BLaER1 treated with 17β-estradiol and CSF1 and Interleukin-3, amounts not matched to agents 10 nM and 100 nM (cell line): ENCODE results near the gene SLC39A1.

Experiments used
- H3K27ac ChIP-seq, 11 experiments: shearing (Covaris generic); formaldehyde crosslinking; 2 replicates each; pipeline ENCODE4 v1.8.1; 2022
- H3K27me3 ChIP-seq, 11 experiments: shearing (Covaris generic); formaldehyde crosslinking; 2 replicates each; pipeline ENCODE4 v1.8.1; 2022
- H3K36me3 ChIP-seq, 11 experiments: shearing (Covaris generic); formaldehyde crosslinking; 2 replicates each; pipeline ENCODE4 v1.8.1; 2022
- H3K4me1 ChIP-seq, 10 experiments: shearing (Covaris generic); formaldehyde crosslinking; 2 replicates each; pipeline ENCODE4 v1.8.1; 2022
- H3K4me2 ChIP-seq, 11 experiments: shearing (Covaris generic); formaldehyde crosslinking; 2 replicates each; pipeline ENCODE4 v1.8.1; 2022
- H3K4me3 ChIP-seq, 10 experiments: shearing (Covaris generic); formaldehyde crosslinking; 2 replicates each; pipeline ENCODE4 v1.8.1; 2022
- H3K9ac ChIP-seq, 11 experiments: shearing (Covaris generic); formaldehyde crosslinking; 2 replicates each; pipeline ENCODE4 v1.8.1; 2022
- H3K9me3 ChIP-seq, 11 experiments: shearing (Covaris generic); formaldehyde crosslinking; replicated peaks in 1 of 11; 2 replicates each; pipeline ENCODE4 v1.8.1; 2022
- H4K20me1 ChIP-seq, 11 experiments: shearing (Covaris generic); formaldehyde crosslinking; 2 replicates each; pipeline ENCODE4 v1.8.1; 2022
- Cebpa-rat ChIP-seq, 11 experiments: shearing (Covaris generic); IDR thresholded peaks; 2 replicates each; pipeline ENCODE4 v1.8.1; 2022

Gene SLC39A1

GRCh38 chr1:153958961-153959260 is 4.4 kb downstream of the SLC39A1 start:
- peak overlapping the region; percentile 9 to 93 (median 91); a peak in 21 of 22 replicates for H3K27ac ChIP-seq
- peak overlapping the region; percentile 81 to 99 (median 96); a peak in 16 of 20 replicates for H3K4me3 ChIP-seq
- H4K20me1 ChIP-seq = peaks cover 36 to 55% (median 39%) of the 10 kb centered on the region in 11 experiments
- H3K9me3 ChIP-seq = no peaks in the 10 kb centered on the region
- H3K9ac ChIP-seq = peak overlapping the region; percentile 67 to 97 (median 95); a peak in 19 of 22 replicates
- peaks cover 69 to 81% (median 77%) of the 10 kb centered on the region in 10 experiments for H3K4me1 ChIP-seq
- TF ChIP-seq Cebpa-rat (IDR thresholded peaks at IDR 0.05) = no peak
- no peaks in the 10 kb centered on the region for H3K27me3 ChIP-seq
- H3K36me3 ChIP-seq = peaks cover 25 to 39% (median 28%) of the 10 kb centered on the region in 11 experiments
- H3K4me2 ChIP-seq = peak overlapping the region; percentile 90 to 100 (median 99)

- peak within 1 kb of the TSS; percentile 94 to 100 (median 99) for H3K4me2 ChIP-seq
- H4K20me1 ChIP-seq = peaks cover 39 to 61% (median 45%) of the 10 kb centered on the region in 11 experiments
- peaks cover 69 to 83% (median 76%) of the 10 kb centered on the region in 10 experiments for H3K4me1 ChIP-seq
- H3K9ac ChIP-seq = peak within 1 kb of the TSS; percentile 86 to 97 (median 95)
- TF ChIP-seq Cebpa-rat (IDR thresholded peaks at IDR 0.05) = no peak
- H3K36me3 ChIP-seq = peaks cover 31 to 44% (median 34%) of the 10 kb centered on the region in 11 experiments
- peak within 1 kb of the TSS; percentile 69 to 94 (median 91) for H3K27ac ChIP-seq
- peak within 1 kb of the TSS; percentile 81 to 99 (median 96) for H3K4me3 ChIP-seq
- no peaks in the 10 kb centered on the region for H3K27me3 ChIP-seq
- no peaks in the 10 kb centered on the region for H3K9me3 ChIP-seq
These were observed 5.0 kb downstream of the SLC39A1 start, which contains the start of gene CRTC2 for GRCh38 chr1:153958111-153958960. Gene CRTC2 (minus strand): TSS chr1:153958612. CDS start chr1:153958497, 115 bp downstream.

- peaks cover 39 to 67% (median 48%) of the 10 kb centered on the region in 11 experiments for H4K20me1 ChIP-seq
- peak overlapping the region; percentile 85 to 99 (median 95) for H3K4me2 ChIP-seq
- no peak for TF ChIP-seq Cebpa-rat (IDR thresholded peaks at IDR 0.05)
- H3K36me3 ChIP-seq = peaks cover 37 to 50% (median 40%) of the 10 kb centered on the region in 11 experiments
- H3K4me3 ChIP-seq = peak overlapping the region; percentile 81 to 99 (median 96)
- peaks cover 66 to 81% (median 73%) of the 10 kb centered on the region in 10 experiments for H3K4me1 ChIP-seq
- no peaks in the 10 kb centered on the region for H3K9me3 ChIP-seq
- H3K27ac ChIP-seq = peak overlapping the region; percentile 69 to 94 (median 91)
- peak overlapping the region; percentile 86 to 97 (median 95) for H3K9ac ChIP-seq
- H3K27me3 ChIP-seq = no peaks in the 10 kb centered on the region
These were observed 5.6 kb downstream of the SLC39A1 start for GRCh38 chr1:153957744-153958110.

DNA sequence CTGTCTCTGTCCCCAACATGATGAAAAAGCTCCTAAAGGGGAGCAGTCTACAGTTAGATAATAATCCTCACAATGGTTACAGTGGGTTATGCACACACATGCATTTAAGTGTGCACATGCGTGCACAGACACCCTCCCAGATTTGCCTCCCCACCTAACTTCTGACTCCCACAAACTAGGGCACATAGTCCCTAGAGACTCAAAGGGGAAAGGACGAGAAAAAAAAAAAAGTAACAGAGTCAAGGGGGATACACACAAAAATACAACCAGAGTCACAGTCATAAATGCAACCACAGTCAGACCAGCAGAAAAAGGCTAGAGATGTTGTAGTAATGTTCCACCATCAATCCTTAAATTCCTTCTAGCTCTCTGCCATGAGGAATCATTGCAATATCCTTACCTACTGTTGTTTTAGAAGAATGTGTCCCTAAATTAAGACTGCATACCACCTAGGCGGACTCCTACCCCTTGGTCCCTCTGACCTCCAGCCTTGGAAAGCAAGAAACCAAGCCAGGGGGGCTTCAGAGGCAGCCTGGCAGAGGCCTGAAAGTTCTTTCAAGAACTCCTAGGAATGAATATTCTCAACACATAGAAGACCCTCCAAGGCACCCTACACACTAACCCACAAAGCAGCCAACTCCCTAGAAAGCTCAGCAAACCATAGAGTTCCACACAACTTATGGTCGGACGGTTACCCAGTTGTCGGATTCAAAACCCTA is 6.2 kb downstream of the SLC39A1 start:
- Histone ChIP-seq H3K4me2 (peak overlapping the region; percentile 85 to 99 (median 95)), H3K9me3 (no peaks in the 10 kb centered on the region), H3K9ac (peak overlapping the region; percentile 86 to 97 (median 95)), H3K27ac (peak overlapping the region; percentile 69 to 94 (median 91)), H4K20me1 (peaks cover 39 to 69% (median 52%) of the 10 kb centered on the region in 11 experiments), H3K36me3 (peaks cover 42 to 56% (median 46%) of the 10 kb centered on the region in 11 experiments), H3K4me3 (peak overlapping the region; percentile 81 to 99 (median 96)), H3K27me3 (no peaks in the 10 kb centered on the region), H3K4me1 (peaks cover 60 to 80% (median 67%) of the 10 kb centered on the region in 10 experiments)
- TF ChIP-seq Cebpa-rat (IDR thresholded peaks at IDR 0.05) = no peak

DNA sequence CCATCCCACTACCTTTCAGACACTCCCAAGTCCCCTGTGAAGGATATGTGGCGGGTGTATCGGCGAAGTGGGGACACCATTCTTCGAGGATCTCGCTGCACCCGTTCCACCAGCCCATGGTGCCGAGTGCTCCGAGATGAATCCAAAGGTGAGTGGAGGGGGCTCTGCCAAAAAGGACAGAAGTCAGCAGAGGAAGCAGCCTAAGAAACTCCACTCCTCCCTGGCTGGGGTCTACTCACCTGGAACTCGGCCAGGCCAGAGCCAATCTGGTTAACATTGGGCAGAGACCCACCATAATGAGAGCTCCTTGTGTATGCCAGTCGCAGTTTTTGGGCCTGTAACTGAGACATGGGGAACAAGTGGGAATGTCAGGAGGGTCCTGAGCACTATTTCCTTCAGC is 8.5 kb downstream of the SLC39A1 start:
- Histone ChIP-seq H3K9ac (peak overlapping the region in 7 of 11 experiments; percentile 1 to 89 (median 43); a peak in 7 of 22 replicates), H3K4me2 (peak overlapping the region in 9 of 11 experiments; percentile 89 to 99 (median 95); a peak in 15 of 22 replicates), H3K4me1 (peaks cover 44 to 80% (median 51%) of the 10 kb centered on the region in 10 experiments), H3K27ac (0 out of 22 replicates have a peak overlapping the region, but pooled peaks of 2 of the 11 experiments have one; percentile 3 to 6), H3K27me3 (no peaks in the 10 kb centered on the region), H3K36me3 (peaks cover 53 to 62% (median 56%) of the 10 kb centered on the region in 11 experiments), H3K9me3 (no peaks in the 10 kb centered on the region), H4K20me1 (peaks cover 39 to 75% (median 54%) of the 10 kb centered on the region in 11 experiments), H3K4me3 (no peak overlapping the region)
- no peak for TF ChIP-seq Cebpa-rat (IDR thresholded peaks at IDR 0.05)

- Histone ChIP-seq H3K9ac (peak overlapping the region in 7 of 11 experiments; percentile 1 to 86 (median 14); a peak in 4 of 22 replicates), H3K4me3 (no peak overlapping the region), H3K4me2 (0 out of 22 replicates have a peak overlapping the region, but pooled peaks of 2 of the 11 experiments have one; percentile 91 to 98), H3K4me1 (peaks cover 39 to 80% (median 46%) of the 10 kb centered on the region in 10 experiments), H3K9me3 (no peaks in the 10 kb centered on the region), H4K20me1 (peaks cover 39 to 75% (median 54%) of the 10 kb centered on the region in 11 experiments), H3K36me3 (peaks cover 60 to 63% (median 61%) of the 10 kb centered on the region in 11 experiments), H3K27ac (no peak overlapping the region), H3K27me3 (no peaks in the 10 kb centered on the region)
- TF ChIP-seq Cebpa-rat (IDR thresholded peaks at IDR 0.05) = no peak
These were observed 9.4 kb downstream of the SLC39A1 start for GRCh38 chr1:153953859-153954365.

DNA sequence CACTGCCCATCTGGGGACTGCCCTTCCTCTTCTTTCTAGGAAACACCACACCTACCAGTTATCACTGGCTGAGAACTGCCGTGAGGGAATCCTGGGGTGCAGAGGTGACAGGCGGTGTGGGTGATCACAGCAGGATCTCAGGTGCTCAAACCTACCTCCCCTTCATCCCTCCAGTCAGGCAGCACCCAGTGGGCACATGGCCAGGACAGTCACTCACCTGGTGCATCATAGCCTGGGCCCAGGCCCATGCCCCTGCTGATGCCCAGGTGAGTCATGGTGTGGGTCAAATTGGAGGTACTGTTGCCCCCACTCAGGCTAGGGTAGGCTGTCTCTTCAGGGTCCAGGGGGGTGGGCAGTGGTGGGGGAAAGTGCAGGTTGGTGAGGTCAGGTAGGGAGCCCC is 11.5 kb downstream of the SLC39A1 start:
- peak overlapping the region in 1 of 11 experiments; percentile 45; a peak in 1 of 22 replicates for H3K9ac ChIP-seq
- no peaks in the 10 kb centered on the region for H3K27me3 ChIP-seq
- H3K36me3 ChIP-seq = peaks cover 78 to 83% (median 80%) of the 10 kb centered on the region in 11 experiments
- no peak overlapping the region for H3K27ac ChIP-seq
- H3K4me2 ChIP-seq = peak overlapping the region in 1 of 11 experiments; percentile 29; a peak in 1 of 22 replicates
- peaks cover 28 to 71% (median 47%) of the 10 kb centered on the region in 11 experiments for H4K20me1 ChIP-seq
- no peaks in the 10 kb centered on the region for H3K9me3 ChIP-seq
- peaks cover 34 to 95% (median 55%) of the 10 kb centered on the region in 10 experiments for H3K4me1 ChIP-seq
- TF ChIP-seq Cebpa-rat (IDR thresholded peaks at IDR 0.05) = no peak
- H3K4me3 ChIP-seq = no peak overlapping the region

DNA sequence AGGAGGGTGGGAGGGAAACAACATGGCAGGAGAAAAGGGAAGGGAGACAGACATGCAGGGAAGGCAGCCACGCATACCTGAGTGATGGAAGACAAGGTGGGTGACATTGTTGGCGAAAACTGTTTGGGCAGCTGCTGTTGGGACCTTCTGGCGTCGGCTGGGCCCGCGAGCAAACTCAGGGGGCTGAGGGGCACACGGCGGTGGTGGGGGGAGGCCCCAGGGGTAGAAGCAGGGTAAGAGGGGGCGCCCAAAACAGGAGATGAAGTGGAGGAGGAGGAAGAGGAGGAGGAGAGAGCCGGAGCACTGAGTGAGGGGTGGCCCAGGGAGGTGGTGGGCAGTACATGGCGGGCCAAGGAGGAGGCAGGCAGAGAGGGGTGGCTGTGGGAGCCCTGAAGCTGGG is 12.2 kb downstream of the SLC39A1 start:
- Histone ChIP-seq H3K4me1 (peaks cover 30 to 91% (median 51%) of the 10 kb centered on the region in 10 experiments), H3K27me3 (no peaks in the 10 kb centered on the region), H3K9me3 (no peaks in the 10 kb centered on the region), H3K9ac (peak overlapping the region in 3 of 11 experiments; percentile 4 to 45 (median 17); a peak in 2 of 22 replicates), H3K36me3 (peaks cover 78 to 83% (median 80%) of the 10 kb centered on the region in 11 experiments), H3K27ac (peak overlapping the region in 1 of 11 experiments; percentile 4; a peak in 1 of 22 replicates), H3K4me2 (peak overlapping the region in 2 of 11 experiments; percentile 55 to 72; a peak in 2 of 22 replicates), H3K4me3 (no peak overlapping the region), H4K20me1 (peaks cover 22 to 65% (median 41%) of the 10 kb centered on the region in 11 experiments)
- no peak for TF ChIP-seq Cebpa-rat (IDR thresholded peaks at IDR 0.05)
